ENCODE results near the gene TSHR. TPM values are rescaled to one million over a fixed set of nuclear protein-coding genes. Genes with fewer than 3 reads are reported as not detected.

TSHR gene
- total and polyA plus RNA-seq, 2 experiments from 2014 or later: 0.59 to 0.78 TPM

- Histone ChIP-seq H3F3A (replicated peaks; ENCODE audit: low read depth) (no peaks in the 10 kb centered on the region), H3K27ac (ENCODE audit: low read depth) (no peak overlapping the region), H3K4me3 (no peak overlapping the region), H3K4me1 (ENCODE audit: insufficient read depth) (no peaks in the 10 kb centered on the region; the same call in 1 of the 2 replicates), H3K36me3 (ENCODE audit: insufficient read depth) (no peaks in the 10 kb centered on the region), H3K27me3 (ENCODE audit: insufficient read depth) (peaks cover 22% of the 10 kb centered on the region), H3K79me2 (replicated peaks; ENCODE audit: insufficient read depth) (no peaks in the 10 kb centered on the region), H4K20me1 (replicated peaks; ENCODE audit: insufficient read depth) (no peaks in the 10 kb centered on the region), H2AFZ (no peak overlapping the region), H3K4me2 (no peak overlapping the region), H3K9me2 (ENCODE audit: insufficient read depth) (no peaks in the 10 kb centered on the region)
- ATAC-seq (no peak), DNase-seq (ENCODE audit: low spot score) (no peak)
- H3K27ac Mint-ChIP-seq: no peak overlapping the region
- no peak for TF ChIP-seq ZNF331 (CRISPR knock-in tag; IDR thresholded peaks at IDR 0.05; ENCODE audit: low read depth)
- TF ChIP-seq POLR2AphosphoS5 (IDR thresholded peaks at IDR 0.05; ENCODE audit: low read depth): no peak
- no peak for TF ChIP-seq JUNB (IDR thresholded peaks at IDR 0.05; ENCODE audit: unreplicated experiment)
- TF ChIP-seq CTCF (conservative IDR thresholded peaks at IDR 0.05; ENCODE audit: low read depth in 2 of 2): no peak
- no peak for TF ChIP-seq NANOG (IDR thresholded peaks at IDR 0.05; ENCODE audit: borderline replicate concordance)
- no peak for TF ChIP-seq REST (IDR thresholded peaks at IDR 0.05; ENCODE audit: unreplicated experiment)
- TF ChIP-seq ETS1 (IDR thresholded peaks at IDR 0.05): no peak
- no peak for TF ChIP-seq ZNF462 (CRISPR knock-in tag; IDR thresholded peaks at IDR 0.05)
- TF ChIP-seq CREB1 (CRISPR knock-in tag; IDR thresholded peaks at IDR 0.05; ENCODE audit: low read depth): no peak
- no peak for TF ChIP-seq STAT1 (IDR thresholded peaks at IDR 0.05; ENCODE audit: unreplicated experiment)
- TF ChIP-seq EZH2phosphoT487 (IDR thresholded peaks at IDR 0.05; ENCODE audit: unreplicated experiment): no peak
- TF ChIP-seq ZNF114 (CRISPR knock-in tag; IDR thresholded peaks at IDR 0.05): no peak
- no peak for TF ChIP-seq EZH2 (IDR thresholded peaks at IDR 0.05; ENCODE audit: low read depth, unreplicated experiment)
- H3K27me3 Mint-ChIP-seq (ENCODE audit: insufficient read depth, low read depth, poor library complexity): peaks cover 15% of the 10 kb centered on the region
- no peak overlapping the region for H3K4me3 Mint-ChIP-seq
- no peaks in the 10 kb centered on the region for H3K9me3 Mint-ChIP-seq
- H3K36me3 Mint-ChIP-seq (ENCODE audit: low read depth): no peaks in the 10 kb centered on the region
- H3K4me1 Mint-ChIP-seq: peaks cover 13% of the 10 kb centered on the region
These were observed 3.5 kb downstream of the TSHR start for GRCh38 chr14:80958939-80959338.
